Endothelial cell of umbilical vein (primary cell): ENCODE measurements around the gene STH. TPM values are rescaled to one million over a fixed set of nuclear protein-coding genes. Genes with fewer than 3 reads are reported as not detected.

Experiments used
- BruUV-seq: library from RNA; stranded (reverse); fragments of 400-500 nt; replicated peaks from 2 replicates; lab custom pipeline; 2021; lab: Mats Ljungman, UMichigan
- CTCF ChIA-PET: fragments of 300-600, 350-600 bp; sonication (Branson Sonifier 250); formaldehyde crosslinking; loops from one replicate; lab custom pipeline; 2021; ENCODE audit warnings: antibody characterized with exemption, inconsistent platforms; lab: Charles Lee
- POLR2A ChIA-PET: fragments of 300-600, 350-600 bp; sonication (Branson Sonifier 250); formaldehyde crosslinking; loops from one replicate; lab custom pipeline; 2021; ENCODE audit warnings: antibody characterized with exemption, inconsistent platforms; lab: Charles Lee
- DNase-seq: peaks from one replicate; pipeline ENCODE4 v3.0.0-alpha.2; 2011; ENCODE audit warnings: low read depth, low spot score
- FAIRE-seq: peaks from 2 replicates; lab custom pipeline; 2011; peaks lifted over from hg19 to GRCh38; lab: Jason Lieb, UNC
- H2AFZ ChIP-seq: 2 replicates; pipeline ENCODE4 v1.6.0; 2012; ENCODE audit warnings: low read depth, low read length, control low read depth, inconsistent platforms
- H3K27ac ChIP-seq: 2 replicates; pipeline ENCODE4 v1.5.1; 2011; ENCODE audit warnings: low read depth, mild to moderate bottlenecking, control low read depth, low read length, moderate library complexity; ENCODE audit not compliant: insufficient read depth
- H3K27me3 ChIP-seq, 2 experiments: 2 replicates each; pipeline versions ENCODE4 v1.6.0 to v1.6.1; 2011; ENCODE audit warnings: low read length in 2 of 2, mixed read lengths in 1 of 2; ENCODE audit not compliant: control insufficient read depth in 2 of 2, insufficient read depth in 2 of 2
- H3K36me3 ChIP-seq, 2 experiments: 2 replicates in 1 of 2; 3 replicates in 1 of 2; pipeline ENCODE4 v1.5.1; 2011; ENCODE audit warnings: low read length in 2 of 2, mild to moderate bottlenecking in 1 of 2, moderate library complexity in 1 of 2; ENCODE audit not compliant: control insufficient read depth in 2 of 2, insufficient read depth in 2 of 2; ENCODE audit errors: extremely low read depth in 1 of 2
- H3K4me1 ChIP-seq: 3 replicates; pipeline ENCODE4 v1.5.1; 2011; ENCODE audit warnings: mild to moderate bottlenecking, low read length; ENCODE audit not compliant: control insufficient read depth, insufficient read depth; ENCODE audit errors: extremely low read depth
- H3K4me2 ChIP-seq: 2 replicates; pipeline ENCODE4 v1.6.1; 2011; ENCODE audit warnings: low read length, control low read depth, mixed read lengths; ENCODE audit not compliant: insufficient read depth
- H3K4me3 ChIP-seq, 3 experiments: fragments of 200-600 bp in 1 of 3; sonication (generic), shearing (Covaris generic) in 1 of 3; replicated peaks in 1 of 3; 2 replicates each; pipeline ENCODE4 v1.5.1; 2011 to 2016; ENCODE audit warnings: control low read depth in 3 of 3, low read length in 3 of 3, mild to moderate bottlenecking in 2 of 3, inconsistent platforms in 1 of 3, low read depth in 1 of 3, moderate library complexity in 1 of 3; ENCODE audit not compliant: insufficient read depth in 1 of 3
- H3K79me2 ChIP-seq: 2 replicates; pipeline ENCODE4 v1.6.0; 2012; ENCODE audit warnings: low read length, inconsistent platforms; ENCODE audit not compliant: control insufficient read depth, insufficient read depth
- H3K9ac ChIP-seq: replicated peaks from 2 replicates; pipeline ENCODE3; 2011; ENCODE audit warnings: low read length, control low read depth; ENCODE audit not compliant: insufficient read depth; ENCODE audit errors: extremely low read depth
- H3K9me1 ChIP-seq: replicated peaks from 3 replicates; pipeline ENCODE4 v1.6.0; 2011; ENCODE audit warnings: mild to moderate bottlenecking, low read length; ENCODE audit not compliant: control insufficient read depth, insufficient read depth; ENCODE audit errors: extremely low read depth
- H3K9me3 ChIP-seq: replicated peaks from 2 replicates; pipeline ENCODE4 v1.5.1; 2012; ENCODE audit warnings: low read length, inconsistent platforms; ENCODE audit not compliant: control insufficient read depth, insufficient read depth
- H4K20me1 ChIP-seq: replicated peaks from 2 replicates; pipeline ENCODE3; 2011; ENCODE audit warnings: mild to moderate bottlenecking, low read length; ENCODE audit not compliant: control insufficient read depth, insufficient read depth; ENCODE audit errors: extremely low read depth
- CTCF ChIP-seq, 2 donors: IDR thresholded peaks; 1 replicate in 1 of 2; 2 replicates in 1 of 2; pipeline ENCODE4 v1.5.1; 2011; ENCODE audit warnings: low read length in 2 of 2, mild to moderate bottlenecking in 2 of 2, moderate library complexity in 2 of 2, control low read depth in 1 of 2, inconsistent platforms in 1 of 2, low read depth in 1 of 2; ENCODE audit not compliant: insufficient read depth in 1 of 2; ENCODE audit errors: extremely low read depth in 1 of 2
- FOS ChIP-seq: IDR thresholded peaks from 2 replicates; pipeline ENCODE4 v1.6.1; 2011; ENCODE audit warnings: mild to moderate bottlenecking, low read length, moderate library complexity, borderline replicate concordance; ENCODE audit not compliant: insufficient read depth
- GATA2 ChIP-seq: IDR thresholded peaks from 2 replicates; pipeline ENCODE4 v1.7.0; 2011; ENCODE audit warnings: low read depth, mild to moderate bottlenecking, moderate library complexity, mixed read lengths, low read length; ENCODE audit not compliant: insufficient read length, insufficient read depth
- dilution Hi-C: fragments of 300-500 bp; cut with MboI; formaldehyde crosslinking; loops from one replicate; pipeline ENCODE4 v1.15.0; 2019; ENCODE audit warnings: low sequenced_read_pairs; ENCODE audit not compliant: extremely low pct_ligation_motif_present
- intact Hi-C: fragments of 100-400 bp; cut with micrococcal nuclease; formaldehyde crosslinking; loops from one replicate; pipeline ENCODE4 v1.10.0; 2022
- polyA plus RNA-seq, 4 experiments: library from polyadenylated mRNA; depleted of rRNA in 3 of 4; stranded (reverse) in 3 of 4; unstranded in 1 of 4; fragments of >200 nt; gene quantifications; 2 replicates each; pipeline versions ENCODE4 v1.2.1 to v1.2.3, GENCODE V29; 2011 to 2012; ENCODE audit warnings: missing spikeins in 1 of 4
- total RNA-seq: library from RNA; stranded (reverse); gene quantifications from 2 replicates; pipeline ENCODE4 v1.2.3, GENCODE V29; 2021
- TF ChIP-seq, protein P1 (sequence below): IDR thresholded peaks from 2 replicates; pipeline ENCODE4 v1.6.1; 2011; ENCODE audit not compliant: insufficient read depth, insufficient read length

Gene STH
- total and polyA plus RNA-seq, 2 donors (not counting 3 experiments of a cell fraction or from before 2014, with no cell fraction given) = not detected

DNA sequence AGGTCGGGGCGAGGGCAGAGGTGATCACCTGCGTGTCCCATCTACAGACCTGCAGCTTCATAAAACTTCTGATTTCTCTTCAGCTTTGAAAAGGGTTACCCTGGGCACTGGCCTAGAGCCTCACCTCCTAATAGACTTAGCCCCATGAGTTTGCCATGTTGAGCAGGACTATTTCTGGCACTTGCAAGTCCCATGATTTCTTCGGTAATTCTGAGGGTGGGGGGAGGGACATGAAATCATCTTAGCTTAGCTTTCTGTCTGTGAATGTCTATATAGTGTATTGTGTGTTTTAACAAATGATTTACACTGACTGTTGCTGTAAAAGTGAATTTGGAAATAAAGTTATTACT, 28.9 kb downstream of the STH start:
- dilution Hi-C loops = no loop called here
- POLR2A ChIA-PET = no interaction called here
- peaks cover 13 to 31% of the 10 kb centered on the region in 2 experiments for H3K36me3 ChIP-seq

More for the DNA sequence above, 28.9 kb downstream of the STH start:
- Histone ChIP-seq H3K4me2 (no peak overlapping the region), H3K9me1 (no peaks in the 10 kb centered on the region), H3K27ac (no peak overlapping the region), H3K9ac (no peak overlapping the region), H3K4me3 (no peak overlapping the region), H3K27me3 (no peaks in the 10 kb centered on the region), H3K79me2 (no peaks in the 10 kb centered on the region), H2AFZ (no peak overlapping the region), H4K20me1 (no peaks in the 10 kb centered on the region), H3K9me3 (no peaks in the 10 kb centered on the region), H3K4me1 (no peaks in the 10 kb centered on the region)
- CTCF ChIA-PET = interaction anchor here (2.0 to 3.1 kb wide), 2 partner anchors 17 to 185 kb away, joined by 7 to 14 read pairs; no protein-coding TSS in a partner anchor
- DNase-seq = no peak
- no TSS peak for BruUV-seq
- intact Hi-C loops = no loop called here
- TF ChIP-seq, protein P1, sequence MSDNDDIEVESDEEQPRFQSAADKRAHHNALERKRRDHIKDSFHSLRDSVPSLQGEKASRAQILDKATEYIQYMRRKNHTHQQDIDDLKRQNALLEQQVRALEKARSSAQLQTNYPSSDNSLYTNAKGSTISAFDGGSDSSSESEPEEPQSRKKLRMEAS = no peak
- TF ChIP-seq GATA2 (no peak), CTCF (IDR thresholded peaks at IDR 0.05; ENCODE audit: extremely low read depth in 1 of 2, insufficient read depth in 1 of 2, low read depth in 1 of 2, low read length in 2 of 2) (no peak), FOS (no peak)
- FAIRE-seq = no peak
